HepG2 (cell line): ENCODE results near the gene NBPF11. TPM values are rescaled to one million over a fixed set of nuclear protein-coding genes. Genes with fewer than 3 reads are reported as not detected.
A peak's percentile ranks its signal among the peaks of the same experiment; 100 is the strongest.
"Not testable (repeated sequence)": the region's sequence is repeated elsewhere in the genome, so short reads cannot be mapped to it uniquely, and the experiment has no call there.

Experiments used
- ATAC-seq: fragments of 200-7000 bp; cut with Tn5 transposase; 3 replicates; pipeline ENCODE4 v1.9.1; 2020; ENCODE audit warnings: mild to moderate bottlenecking, moderate library complexity
- Bru-seq: library from RNA; stranded (reverse); fragments of 400-500 nt; gene quantifications from one replicate; lab custom pipeline; 2021; lab: Mats Ljungman, UMichigan
- BruChase-seq, 2 experiments: library from RNA; stranded (reverse); fragments of 400-500 nt; gene quantifications; one replicate each; lab custom pipeline; 2021; lab: Mats Ljungman, UMichigan
- BruUV-seq: library from RNA; stranded (reverse); fragments of 400-500 nt; replicated peaks from 2 replicates; lab custom pipeline; 2021; lab: Mats Ljungman, UMichigan
- CTCF ChIA-PET: fragments of 300-600 bp; formaldehyde crosslinking; extraction: SDS; loops from one replicate; lab custom pipeline; 2021; ENCODE audit warnings: low total read pairs, inconsistent platforms, low intra/inter-chr PET ratio; lab: Yijun Ruan, JAX
- POLR2A ChIA-PET: fragments of 350-600 bp; sonication (Branson Sonifier 250); formaldehyde crosslinking; loops from one replicate; lab custom pipeline; 2020; ENCODE audit warnings: antibody characterized with exemption, inconsistent platforms; lab: Yijun Ruan, JAX
- DNase-seq: peaks from one replicate; pipeline ENCODE4 v3.0.0-alpha.2; 2015; ENCODE audit warnings: low spot score
- FAIRE-seq: peaks from 3 replicates; lab custom pipeline; 2011; peaks lifted over from hg19 to GRCh38; lab: Jason Lieb, UNC
- H2AFZ ChIP-seq: one replicate; pipeline ENCODE4 v1.6.1; 2011; ENCODE audit warnings: low read length, inconsistent platforms
- H3K27ac ChIP-seq: fragments of 300-600 bp; 3 replicates; pipeline ENCODE4 v1.8.0; 2011; ENCODE audit warnings: mixed run types, mild to moderate bottlenecking, mixed read lengths, low read length, inconsistent platforms; ENCODE audit not compliant: insufficient read depth; ENCODE audit errors: extremely low read length
- H3K27me3 ChIP-seq, 2 experiments: fragments of 200-600 bp in 1 of 2; 2 replicates in 1 of 2; 3 replicates in 1 of 2; pipeline versions ENCODE4 v1.6.0 to v1.8.0; 2011; ENCODE audit warnings: low read length in 2 of 2, mild to moderate bottlenecking in 2 of 2, moderate library complexity in 2 of 2, inconsistent platforms in 1 of 2; ENCODE audit not compliant: insufficient read depth in 2 of 2, control insufficient read depth in 1 of 2
- H3K36me3 ChIP-seq, 2 experiments: fragments of 200-600 bp in 1 of 2; replicated peaks in 1 of 2; 2 replicates in 1 of 2; 3 replicates in 1 of 2; pipeline versions ENCODE4 v1.5.1 to v1.8.0; 2011; ENCODE audit warnings: low read length in 2 of 2, inconsistent platforms in 1 of 2; ENCODE audit not compliant: insufficient read depth in 2 of 2, control insufficient read depth in 1 of 2
- H3K4me1 ChIP-seq: 2 replicates; pipeline ENCODE4 v1.5.1; 2012; ENCODE audit warnings: low read length, inconsistent platforms; ENCODE audit not compliant: insufficient read depth
- H3K4me2 ChIP-seq: 2 replicates; pipeline ENCODE4 v1.6.0; 2011; ENCODE audit warnings: low read depth, low read length, inconsistent platforms
- H3K4me3 ChIP-seq, 3 experiments: fragments of 200-600 bp in 1 of 3; sonication (generic), shearing (Covaris generic) in 1 of 3; replicated peaks in 1 of 3; 2 replicates each; pipeline ENCODE4 v1.5.1; 2011 to 2016; ENCODE audit warnings: low read length in 3 of 3, inconsistent platforms in 2 of 3, low read depth in 2 of 3, mild to moderate bottlenecking in 2 of 3, control low read depth in 1 of 3, mixed read lengths in 1 of 3; ENCODE audit not compliant: insufficient read depth in 1 of 3
- H3K79me2 ChIP-seq: one replicate; pipeline ENCODE4 v1.6.1; 2011; ENCODE audit warnings: low read length, inconsistent platforms; ENCODE audit not compliant: insufficient read depth
- H3K9ac ChIP-seq: 2 replicates; pipeline ENCODE4 v1.6.0; 2011; ENCODE audit warnings: mild to moderate bottlenecking, low read depth, low read length, inconsistent platforms; ENCODE audit not compliant: insufficient read depth
- H3K9me3 ChIP-seq: 2 replicates; pipeline ENCODE4 v1.5.1; 2012; ENCODE audit warnings: mild to moderate bottlenecking, low read length
- H4K20me1 ChIP-seq: 2 replicates; pipeline ENCODE4 v1.6.0; 2011; ENCODE audit warnings: inconsistent platforms, mild to moderate bottlenecking, low read length, moderate library complexity; ENCODE audit not compliant: insufficient read depth
- HNRNPLL ChIP-seq: fragments of 200-400 bp; formaldehyde crosslinking; IDR thresholded peaks from 2 replicates; pipeline ENCODE4 v1.6.1; 2017; ENCODE audit warnings: mild to moderate bottlenecking, low read depth, low read length; ENCODE audit not compliant: poor library complexity, severe bottlenecking
- KMT2A ChIP-seq: sonication (generic); formaldehyde crosslinking; IDR thresholded peaks from 2 replicates; pipeline ENCODE4 v1.4.0; 2020; ENCODE audit warnings: missing genetic modification reagents
- POGZ ChIP-seq: sonication (generic); formaldehyde crosslinking; IDR thresholded peaks from 2 replicates; pipeline ENCODE4 v1.4.0; 2020; ENCODE audit warnings: mild to moderate bottlenecking, missing genetic modification reagents
- SIN3A ChIP-seq: IDR thresholded peaks from 2 replicates; pipeline ENCODE4 v1.6.1; 2011; ENCODE audit warnings: low read depth, mild to moderate bottlenecking, control low read depth, low read length, borderline replicate concordance
- WGBS: methylation state at CpG from one replicate; pipeline ENCODE4 v1.1.6; 2017; ENCODE audit warnings: low lambda C conversion rate; 5-methylcytosine and 5-hydroxymethylcytosine counted together
- in situ Hi-C: cut with HindIII; loops from 2 replicates; pipeline ENCODE4 v1.10.0; 2017; ENCODE audit warnings: low pct_unique_long_range_greater_than_20kb; ENCODE audit not compliant: extremely low pct_ligation_motif_present
- intact Hi-C: fragments of 100-400 bp; cut with micrococcal nuclease; formaldehyde crosslinking; loops from one replicate; pipeline ENCODE4 v1.10.0; 2022; ENCODE audit not compliant: unreplicated experiment
- long read RNA-seq, 2 experiments: library from RNA in 1 of 2; library from polyadenylated mRNA in 1 of 2; stranded (forward) in 1 of 2; unstranded in 1 of 2; transcript quantifications; one replicate each; pipeline ENCODE4 v2.0.0, GENCODE V29; 2019 to 2022
- polyA minus RNA-seq, 3 experiments: library from RNA; depleted of rRNA, polyadenylated mRNA; stranded (reverse); fragments of >200 nt; gene quantifications; 2 replicates each; pipeline ENCODE4 v1.2.3, GENCODE V29; 2011; ENCODE audit warnings: low replicate concordance in 1 of 3
- polyA plus RNA-seq, 8 experiments: library from polyadenylated mRNA; depleted of rRNA in 3 of 8; stranded (reverse) in 7 of 8; unstranded in 1 of 8; fragments of >200 nt; fragmentation: Illumina TruSeq in 4 of 8; extraction: Trizol in 4 of 8; gene quantifications; 2 replicates each; pipeline versions ENCODE4 v1.2.1 to v1.2.3, GENCODE V29; 2011 to 2016; ENCODE audit warnings: low read depth in 4 of 8, missing spikeins in 1 of 8, mixed read lengths in 1 of 8; ENCODE audit not compliant: insufficient read depth in 1 of 8
- total RNA-seq, 5 experiments: library from RNA; depleted of rRNA; stranded (reverse); fragments of >200 nt; fragmentation: Illumina TruSeq; extraction: Trizol; gene quantifications; 2 replicates each; pipeline ENCODE4 v1.2.3, GENCODE V29; 2016; ENCODE audit warnings: low read depth in 1 of 5
- TF ChIP-seq, protein P1 (sequence below): sonication (generic); formaldehyde crosslinking; IDR thresholded peaks from 2 replicates; pipeline ENCODE4 v1.5.0; 2020; ENCODE audit warnings: mild to moderate bottlenecking, missing genetic modification reagents, borderline replicate concordance

NBPF11 gene, protein sequence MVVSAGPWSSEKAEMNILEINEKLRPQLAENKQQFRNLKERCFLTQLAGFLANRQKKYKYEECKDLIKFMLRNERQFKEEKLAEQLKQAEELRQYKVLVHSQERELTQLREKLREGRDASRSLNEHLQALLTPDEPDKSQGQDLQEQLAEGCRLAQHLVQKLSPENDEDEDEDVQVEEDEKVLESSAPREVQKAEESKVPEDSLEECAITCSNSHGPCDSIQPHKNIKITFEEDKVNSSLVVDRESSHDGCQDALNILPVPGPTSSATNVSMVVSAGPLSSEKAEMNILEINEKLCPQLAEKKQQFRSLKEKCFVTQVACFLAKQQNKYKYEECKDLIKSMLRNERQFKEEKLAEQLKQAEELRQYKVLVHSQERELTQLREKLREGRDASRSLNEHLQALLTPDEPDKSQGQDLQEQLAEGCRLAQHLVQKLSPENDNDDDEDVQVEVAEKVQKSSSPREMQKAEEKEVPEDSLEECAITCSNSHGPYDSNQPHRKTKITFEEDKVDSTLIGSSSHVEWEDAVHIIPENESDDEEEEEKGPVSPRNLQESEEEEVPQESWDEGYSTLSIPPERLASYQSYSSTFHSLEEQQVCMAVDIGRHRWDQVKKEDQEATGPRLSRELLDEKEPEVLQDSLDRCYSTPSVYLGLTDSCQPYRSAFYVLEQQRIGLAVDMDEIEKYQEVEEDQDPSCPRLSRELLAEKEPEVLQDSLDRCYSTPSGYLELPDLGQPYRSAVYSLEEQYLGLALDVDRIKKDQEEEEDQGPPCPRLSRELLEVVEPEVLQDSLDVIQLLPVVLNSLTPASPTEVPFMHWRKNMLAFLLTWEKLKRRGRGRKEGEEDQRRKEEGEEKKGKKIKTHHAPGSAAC
- total RNA-seq (2016; rRNA removed; fragmentation: Illumina TruSeq; extraction: Trizol) (3.9 and 5.0 TPM in 2 replicates), polyA plus RNA-seq (2011; rRNA removed) (8.1 and 8.2 TPM in 2 replicates), polyA minus RNA-seq (2011; rRNA and poly(A)+ RNA removed; ENCODE audit: low replicate concordance) (4.7 and 8.9 TPM in 2 replicates), Bru-seq, nascent RNA (percentile 65 among the genes with signal in this experiment), BruChase-seq, experiment 1, labeled RNA remaining after a 6-hour chase (percentile 69 among the genes with signal in this experiment), BruChase-seq, experiment 2, labeled RNA remaining after a 2-hour chase (percentile 67 among the genes with signal in this experiment)
- 1.3 and 1.7 TPM in 2 replicates for total RNA-seq (2016; cell fraction: cytosol; rRNA removed; fragmentation: Illumina TruSeq; extraction: Trizol; ENCODE audit: low read depth)
- total RNA-seq (2016; cell fraction: insoluble cytoplasmic fraction; rRNA removed; fragmentation: Illumina TruSeq; extraction: Trizol): 3.1 and 4.9 TPM in 2 replicates
- total RNA-seq (2016; cell fraction: membrane; rRNA removed; fragmentation: Illumina TruSeq; extraction: Trizol): 3.1 and 3.3 TPM in 2 replicates
- total RNA-seq (2016; cell fraction: nucleus; rRNA removed; fragmentation: Illumina TruSeq; extraction: Trizol): 8.6 and 10.7 TPM in 2 replicates
- 2.8 and 3.6 TPM in 2 replicates for polyA plus RNA-seq (2011; cell fraction: cytosol; rRNA removed)
- polyA plus RNA-seq (2011; cell fraction: nucleus; rRNA removed): 18.2 and 18.6 TPM in 2 replicates
- 4.5 and 4.9 TPM in 2 replicates for polyA plus RNA-seq (2012)
- 0.84 and 0.85 TPM in 2 replicates for polyA plus RNA-seq (2016; cell fraction: cytosol; fragmentation: Illumina TruSeq; extraction: Trizol; ENCODE audit: low read depth)
- 3.3 and 3.4 TPM in 2 replicates for polyA plus RNA-seq (2016; cell fraction: insoluble cytoplasmic fraction; fragmentation: Illumina TruSeq; extraction: Trizol; ENCODE audit: low read depth)
- polyA plus RNA-seq (2016; cell fraction: membrane; fragmentation: Illumina TruSeq; extraction: Trizol; ENCODE audit: low read depth): 1.6 TPM in 2 replicates
- 19.8 and 20.7 TPM in 2 replicates for polyA plus RNA-seq (2016; cell fraction: nucleus; fragmentation: Illumina TruSeq; extraction: Trizol; ENCODE audit: insufficient read depth, low read depth)
- 1.2 and 2.3 TPM in 2 replicates for polyA minus RNA-seq (2011; cell fraction: cytosol; rRNA and poly(A)+ RNA removed)
- polyA minus RNA-seq (2011; cell fraction: nucleus; rRNA and poly(A)+ RNA removed): 12.2 and 12.3 TPM in 2 replicates
- long read RNA-seq, experiment 1: 0 reads
- long read RNA-seq, experiment 2, partial matches to known transcripts: 1 of 3 reads
- long read RNA-seq, experiment 2, other reads (novel, unspliced or antisense): 2 of 3 reads

DNA sequence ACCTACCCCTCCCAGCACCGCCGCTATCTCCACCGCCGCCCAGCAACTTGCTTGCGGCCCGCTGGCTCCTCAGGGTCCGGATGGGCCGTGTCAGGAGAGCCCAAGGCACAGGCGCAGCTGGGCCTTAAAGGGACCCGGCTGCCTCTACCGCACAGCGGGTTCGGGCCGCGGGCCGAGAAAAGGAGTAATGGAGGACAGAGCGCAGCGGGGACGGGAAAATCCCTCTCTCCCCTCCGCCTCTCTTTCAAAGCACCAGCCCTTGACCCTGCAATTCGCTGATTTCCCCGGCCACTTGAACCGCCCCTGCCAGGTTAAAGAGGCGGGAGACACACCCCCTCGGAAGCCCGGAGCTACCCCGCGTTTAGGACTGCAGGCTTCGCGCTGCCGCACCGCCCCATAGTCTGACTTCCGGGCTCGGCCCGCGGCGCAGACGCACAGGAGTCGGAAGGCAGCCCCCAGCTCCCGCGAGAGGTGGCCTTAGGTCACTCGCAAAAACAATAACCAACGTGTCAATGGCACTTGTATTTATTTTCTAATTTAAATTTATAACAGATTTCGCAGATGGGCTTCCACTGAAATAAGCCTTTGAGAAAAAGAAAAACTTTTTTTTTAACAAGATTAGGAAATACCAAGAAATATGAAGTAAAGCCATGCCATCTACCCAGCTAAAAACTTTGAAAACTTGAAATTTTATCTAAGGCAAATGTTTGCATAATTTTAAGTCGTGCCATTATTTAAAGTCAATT lies at the start of gene NBPF11:
TSS of gene NBPF11 (minus strand) at position 371 of the 746 bp plus-strand sequence. CDS start 25,278 bp downstream, outside the sequence.
- POLR2A ChIA-PET, H3K4me1 ChIP-seq, H3K36me3 ChIP-seq, H4K20me1 ChIP-seq, H3K9me3 ChIP-seq, H3K79me2 ChIP-seq, FAIRE-seq, CTCF ChIA-PET, H3K27me3 ChIP-seq, BruUV-seq, H2AFZ ChIP-seq, in situ Hi-C loops, intact Hi-C loops: not testable (repeated sequence)
- peak within 1 kb of the TSS; percentile 58 to 77 (median 69); a peak in 5 of 6 replicates for H3K4me3 ChIP-seq
- peak within 1 kb of the TSS; percentile 58 for H3K4me2 ChIP-seq
- peak within 1 kb of the TSS; percentile 64 for H3K27ac ChIP-seq
- ATAC-seq (peak; percentile 98), DNase-seq (peak; percentile 77)
- 0% methylated on average over 22 of the region's 45 CpGs for WGBS
- H3K9ac ChIP-seq: peak within 1 kb of the TSS; percentile 65
- TF ChIP-seq SIN3A: 0 out of 2 replicates have a peak, but pooled peaks have one; percentile 64
- TF ChIP-seq KMT2A (CRISPR knock-in tag): peak; percentile 51
- TF ChIP-seq HNRNPLL: peak; percentile 57
- peak; percentile 41; the same call in 1 of the 2 replicates for TF ChIP-seq POGZ
- TF ChIP-seq, protein P1, sequence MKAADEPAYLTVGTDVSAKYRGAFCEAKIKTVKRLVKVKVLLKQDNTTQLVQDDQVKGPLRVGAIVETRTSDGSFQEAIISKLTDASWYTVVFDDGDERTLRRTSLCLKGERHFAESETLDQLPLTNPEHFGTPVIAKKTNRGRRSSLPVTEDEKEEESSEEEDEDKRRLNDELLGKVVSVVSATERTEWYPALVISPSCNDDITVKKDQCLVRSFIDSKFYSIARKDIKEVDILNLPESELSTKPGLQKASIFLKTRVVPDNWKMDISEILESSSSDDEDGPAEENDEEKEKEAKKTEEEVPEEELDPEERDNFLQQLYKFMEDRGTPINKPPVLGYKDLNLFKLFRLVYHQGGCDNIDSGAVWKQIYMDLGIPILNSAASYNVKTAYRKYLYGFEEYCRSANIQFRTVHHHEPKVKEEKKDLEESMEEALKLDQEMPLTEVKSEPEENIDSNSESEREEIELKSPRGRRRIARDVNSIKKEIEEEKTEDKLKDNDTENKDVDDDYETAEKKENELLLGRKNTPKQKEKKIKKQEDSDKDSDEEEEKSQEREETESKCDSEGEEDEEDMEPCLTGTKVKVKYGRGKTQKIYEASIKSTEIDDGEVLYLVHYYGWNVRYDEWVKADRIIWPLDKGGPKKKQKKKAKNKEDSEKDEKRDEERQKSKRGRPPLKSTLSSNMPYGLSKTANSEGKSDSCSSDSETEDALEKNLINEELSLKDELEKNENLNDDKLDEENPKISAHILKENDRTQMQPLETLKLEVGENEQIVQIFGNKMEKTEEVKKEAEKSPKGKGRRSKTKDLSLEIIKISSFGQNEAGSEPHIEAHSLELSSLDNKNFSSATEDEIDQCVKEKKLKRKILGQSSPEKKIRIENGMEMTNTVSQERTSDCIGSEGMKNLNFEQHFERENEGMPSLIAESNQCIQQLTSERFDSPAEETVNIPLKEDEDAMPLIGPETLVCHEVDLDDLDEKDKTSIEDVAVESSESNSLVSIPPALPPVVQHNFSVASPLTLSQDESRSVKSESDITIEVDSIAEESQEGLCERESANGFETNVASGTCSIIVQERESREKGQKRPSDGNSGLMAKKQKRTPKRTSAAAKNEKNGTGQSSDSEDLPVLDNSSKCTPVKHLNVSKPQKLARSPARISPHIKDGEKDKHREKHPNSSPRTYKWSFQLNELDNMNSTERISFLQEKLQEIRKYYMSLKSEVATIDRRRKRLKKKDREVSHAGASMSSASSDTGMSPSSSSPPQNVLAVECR (CRISPR knock-in tag): peak; percentile 71
